Measurements from ENCODE around the gene ODF2L. TPM values are rescaled to one million over a fixed set of nuclear protein-coding genes. Genes with fewer than 3 reads are reported as not detected.

Gene ODF2L
- total and polyA plus RNA-seq, 2 of the 13 experiments (the other 11 are each of a cell fraction or from before 2014, with no cell fraction given) = 0.07 TPM; not detected in 1

DNA sequence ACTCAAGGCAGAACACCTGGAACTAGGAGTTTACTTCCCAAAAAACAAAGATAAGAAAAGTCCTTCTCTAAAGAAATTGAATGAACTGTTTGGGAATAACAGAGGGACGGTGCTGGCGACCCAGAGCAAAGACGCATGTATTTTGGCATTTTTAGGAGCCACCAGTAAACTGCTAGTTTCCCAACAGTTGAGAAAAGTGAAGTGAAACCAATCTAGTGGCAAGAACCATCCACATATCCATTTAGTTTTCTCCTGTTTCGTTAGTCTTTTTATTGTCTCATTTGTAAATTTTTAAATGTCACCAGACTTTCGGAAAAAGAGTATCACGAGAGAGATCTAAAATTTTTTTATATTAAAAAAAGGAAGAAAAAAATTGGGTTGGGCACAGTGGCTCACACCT is 30.2 kb downstream of the ODF2L start:
- no peaks in the 10 kb centered on the region for H3K4me1 ChIP-seq (ENCODE audit: insufficient read depth, low read length)
- H3K27ac ChIP-seq (ENCODE audit: extremely low read length, insufficient read depth, low read length) = no peak overlapping the region
- no peak overlapping the region for H3K4me3 ChIP-seq (replicated peaks in 1 of 3; ENCODE audit: insufficient read depth in 1 of 3, low read depth in 2 of 3, low read length in 3 of 3)
- no TSS peak for BruUV-seq (replicated peaks)
- no peak overlapping the region for H3K4me2 ChIP-seq (ENCODE audit: low read depth, low read length)
- DNase-seq (ENCODE audit: low spot score) (no peak), FAIRE-seq (no peak), ATAC-seq (no peak)
- 0% methylated on average over 6 of the region's 6 CpGs for WGBS (ENCODE audit: low lambda C conversion rate)
- no peaks in the 10 kb centered on the region for H3K27me3 ChIP-seq (ENCODE audit: control insufficient read depth in 1 of 2, insufficient read depth in 2 of 2, low read length in 2 of 2)
- in situ Hi-C loops (cut with HindIII; ENCODE audit: extremely low pct_ligation_motif_present, low pct_unique_long_range_greater_than_20kb) = no loop called here
- H4K20me1 ChIP-seq (ENCODE audit: insufficient read depth, low read length) = no peaks in the 10 kb centered on the region
- H3K36me3 ChIP-seq (replicated peaks in 1 of 2; ENCODE audit: control insufficient read depth in 1 of 2, insufficient read depth in 2 of 2, low read length in 2 of 2) = no peaks in the 10 kb centered on the region
- H2AFZ ChIP-seq (ENCODE audit: low read length) = no peak overlapping the region
- intact Hi-C loops (cut with micrococcal nuclease; ENCODE audit: unreplicated experiment) = no loop called here
- no peak overlapping the region for H3K9ac ChIP-seq (ENCODE audit: insufficient read depth, low read depth, low read length)
- TF ChIP-seq ZNF235 (CRISPR knock-in tag; IDR thresholded peaks at IDR 0.05; ENCODE audit: borderline replicate concordance) (no peak), ZKSCAN5 (CRISPR knock-in tag; IDR thresholded peaks at IDR 0.05) (no peak), ZNF34 (CRISPR knock-in tag; IDR thresholded peaks at IDR 0.05; ENCODE audit: borderline replicate concordance) (no peak)
- TF ChIP-seq, protein P1, sequence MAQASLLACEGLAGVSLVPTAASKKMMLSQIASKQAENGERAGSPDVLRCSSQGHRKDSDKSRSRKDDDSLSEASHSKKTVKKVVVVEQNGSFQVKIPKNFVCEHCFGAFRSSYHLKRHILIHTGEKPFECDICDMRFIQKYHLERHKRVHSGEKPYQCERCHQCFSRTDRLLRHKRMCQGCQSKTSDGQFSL (CRISPR knock-in tag; IDR thresholded peaks at IDR 0.05) = no peak
- H3K79me2 ChIP-seq (ENCODE audit: insufficient read depth, low read length) = no peaks in the 10 kb centered on the region
- POLR2A ChIA-PET = no interaction called here
- CTCF ChIA-PET (ENCODE audit: low intra/inter-chr PET ratio, low total read pairs) = no interaction called here
- H3K9me3 ChIP-seq (ENCODE audit: low read length) = no peaks in the 10 kb centered on the region

DNA sequence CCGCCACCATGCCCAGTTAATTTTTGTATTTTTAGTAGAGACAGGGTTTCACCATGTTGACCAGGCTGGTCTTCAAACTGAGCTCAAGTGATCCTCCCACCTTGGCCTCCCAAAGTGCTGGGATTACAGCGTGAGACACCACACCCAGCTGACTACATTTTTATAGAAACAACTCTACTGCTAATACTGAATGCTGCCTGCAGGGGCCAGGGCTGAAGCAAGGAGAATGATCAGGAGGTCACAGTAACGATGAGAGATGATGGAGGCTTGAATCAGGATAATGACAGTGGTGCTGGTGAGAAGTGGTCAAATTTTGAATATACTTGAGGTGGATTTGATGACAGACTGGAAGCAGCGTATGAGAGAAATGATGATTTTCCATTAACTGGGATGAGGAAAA is 33.3 kb downstream of the ODF2L start:
- ChIA-PET POLR2A (no interaction called here), CTCF (ENCODE audit: low intra/inter-chr PET ratio, low total read pairs) (no interaction called here)
- intact Hi-C loops (cut with micrococcal nuclease; ENCODE audit: unreplicated experiment) = no loop called here
- TF ChIP-seq ZBTB42 (CRISPR knock-in tag; IDR thresholded peaks at IDR 0.05) (no peak), ZNF383 (CRISPR knock-in tag; IDR thresholded peaks at IDR 0.05; ENCODE audit: borderline replicate concordance) (no peak), FOXM1 (CRISPR knock-in tag; IDR thresholded peaks at IDR 0.05) (no peak), SSRP1 (CRISPR knock-in tag; IDR thresholded peaks at IDR 0.05) (no peak), KLF16 (CRISPR knock-in tag; IDR thresholded peaks at IDR 0.05) (no peak), ZNF83 (CRISPR knock-in tag; IDR thresholded peaks at IDR 0.05; ENCODE audit: borderline replicate concordance) (no peak), SP1 (IDR thresholded peaks at IDR 0.05) (no peak), SP1 (CRISPR knock-in tag; IDR thresholded peaks at IDR 0.05) (no peak), KLF12 (CRISPR knock-in tag; IDR thresholded peaks at IDR 0.05; ENCODE audit: borderline replicate concordance) (no peak)
- TF ChIP-seq, protein P2, sequence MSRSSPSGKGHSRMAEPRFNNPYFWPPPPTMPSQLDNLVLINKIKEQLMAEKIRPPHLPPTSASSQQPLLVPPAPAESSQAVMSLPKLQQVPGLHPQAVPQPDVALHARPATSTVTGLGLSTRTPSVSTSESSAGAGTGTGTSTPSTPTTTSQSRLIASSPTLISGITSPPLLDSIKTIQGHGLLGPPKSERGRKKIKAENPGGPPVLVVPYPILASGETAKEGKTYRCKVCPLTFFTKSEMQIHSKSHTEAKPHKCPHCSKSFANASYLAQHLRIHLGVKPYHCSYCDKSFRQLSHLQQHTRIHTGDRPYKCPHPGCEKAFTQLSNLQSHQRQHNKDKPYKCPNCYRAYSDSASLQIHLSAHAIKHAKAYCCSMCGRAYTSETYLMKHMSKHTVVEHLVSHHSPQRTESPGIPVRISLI (CRISPR knock-in tag; IDR thresholded peaks at IDR 0.05; ENCODE audit: borderline replicate concordance) = no peak
- TF ChIP-seq, protein P3, sequence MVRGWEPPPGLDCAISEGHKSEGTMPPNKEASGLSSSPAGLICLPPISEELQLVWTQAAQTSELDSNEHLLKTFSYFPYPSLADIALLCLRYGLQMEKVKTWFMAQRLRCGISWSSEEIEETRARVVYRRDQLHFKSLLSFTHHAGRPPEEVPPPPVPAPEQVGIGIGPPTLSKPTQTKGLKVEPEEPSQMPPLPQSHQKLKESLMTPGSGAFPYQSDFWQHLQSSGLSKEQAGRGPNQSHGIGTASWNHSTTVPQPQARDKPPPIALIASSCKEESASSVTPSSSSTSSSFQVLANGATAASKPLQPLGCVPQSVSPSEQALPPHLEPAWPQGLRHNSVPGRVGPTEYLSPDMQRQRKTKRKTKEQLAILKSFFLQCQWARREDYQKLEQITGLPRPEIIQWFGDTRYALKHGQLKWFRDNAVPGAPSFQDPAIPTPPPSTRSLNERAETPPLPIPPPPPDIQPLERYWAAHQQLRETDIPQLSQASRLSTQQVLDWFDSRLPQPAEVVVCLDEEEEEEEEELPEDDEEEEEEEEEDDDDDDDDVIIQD (CRISPR knock-in tag; IDR thresholded peaks at IDR 0.05; ENCODE audit: low read depth) = no peak
- TF ChIP-seq, protein P4, sequence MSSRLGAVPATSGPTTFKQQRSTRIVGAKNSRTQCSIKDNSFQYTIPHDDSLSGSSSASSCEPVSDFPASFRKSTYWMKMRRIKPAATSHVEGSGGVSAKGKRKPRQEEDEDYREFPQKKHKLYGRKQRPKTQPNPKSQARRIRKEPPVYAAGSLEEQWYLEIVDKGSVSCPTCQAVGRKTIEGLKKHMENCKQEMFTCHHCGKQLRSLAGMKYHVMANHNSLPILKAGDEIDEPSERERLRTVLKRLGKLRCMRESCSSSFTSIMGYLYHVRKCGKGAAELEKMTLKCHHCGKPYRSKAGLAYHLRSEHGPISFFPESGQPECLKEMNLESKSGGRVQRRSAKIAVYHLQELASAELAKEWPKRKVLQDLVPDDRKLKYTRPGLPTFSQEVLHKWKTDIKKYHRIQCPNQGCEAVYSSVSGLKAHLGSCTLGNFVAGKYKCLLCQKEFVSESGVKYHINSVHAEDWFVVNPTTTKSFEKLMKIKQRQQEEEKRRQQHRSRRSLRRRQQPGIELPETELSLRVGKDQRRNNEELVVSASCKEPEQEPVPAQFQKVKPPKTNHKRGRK (CRISPR knock-in tag; IDR thresholded peaks at IDR 0.05) = no peak

More for the DNA sequence above, 33.3 kb downstream of the ODF2L start:
- Histone ChIP-seq H3K4me2 (ENCODE audit: low read depth, low read length) (no peak overlapping the region), H3K79me2 (ENCODE audit: insufficient read depth, low read length) (no peaks in the 10 kb centered on the region), H2AFZ (ENCODE audit: low read length) (no peak overlapping the region), H4K20me1 (ENCODE audit: insufficient read depth, low read length) (no peaks in the 10 kb centered on the region), H3K9me3 (ENCODE audit: low read length) (no peaks in the 10 kb centered on the region), H3K4me1 (ENCODE audit: insufficient read depth, low read length) (no peaks in the 10 kb centered on the region), H3K9ac (ENCODE audit: insufficient read depth, low read depth, low read length) (no peak overlapping the region), H3K27ac (ENCODE audit: extremely low read length, insufficient read depth, low read length) (no peak overlapping the region), H3K27me3 (ENCODE audit: control insufficient read depth in 1 of 2, insufficient read depth in 2 of 2, low read length in 2 of 2) (no peaks in the 10 kb centered on the region), H3K4me3 (replicated peaks in 1 of 3; ENCODE audit: insufficient read depth in 1 of 3, low read depth in 2 of 3, low read length in 3 of 3) (no peak overlapping the region), H3K36me3 (replicated peaks in 1 of 2; ENCODE audit: control insufficient read depth in 1 of 2, insufficient read depth in 2 of 2, low read length in 2 of 2) (no peaks in the 10 kb centered on the region)
- DNase-seq (ENCODE audit: low spot score) (no peak), FAIRE-seq (no peak), ATAC-seq (peak; percentile 59; the same call in 2 of the 3 replicates)
- BruUV-seq (replicated peaks) = no TSS peak
- in situ Hi-C loops (cut with HindIII; ENCODE audit: extremely low pct_ligation_motif_present, low pct_unique_long_range_greater_than_20kb) = no loop called here
- WGBS (ENCODE audit: low lambda C conversion rate) = 26% methylated on average over 4 of the region's 4 CpGs

All from HepG2 (cell line).